GM06990 (cell line): Measurements from ENCODE around the gene NISCH.

ENCODE experiments used
- DNase-seq: peaks from one replicate; pipeline ENCODE4 v3.0.0-alpha.2; 2011; ENCODE audit not compliant: insufficient read length; ENCODE audit errors: extremely low read depth
- H3K27me3 ChIP-seq: replicated peaks from 2 replicates; pipeline ENCODE4 v1.6.0; 2011; ENCODE audit warnings: low read length; ENCODE audit not compliant: control insufficient read depth, insufficient read depth
- H3K36me3 ChIP-seq: 2 replicates; pipeline ENCODE4 v1.5.1; 2011; ENCODE audit warnings: low read length; ENCODE audit not compliant: control insufficient read depth, insufficient read depth
- H3K4me3 ChIP-seq: replicated peaks from 2 replicates; pipeline ENCODE4 v1.5.1; 2011; ENCODE audit warnings: low read depth, mild to moderate bottlenecking, control low read depth, low read length
- CTCF ChIP-seq: IDR thresholded peaks from 2 replicates; pipeline ENCODE4 v1.5.1; 2011; ENCODE audit warnings: low read length, control low read depth, mild to moderate bottlenecking, inconsistent platforms; ENCODE audit not compliant: insufficient read depth, poor library complexity, severe bottlenecking

The NISCH gene

GRCh38 chr3:52433328-52433995, 21.9 kb upstream of the NISCH start:
- TF ChIP-seq CTCF, result no peak

GRCh38 chr3:52433996-52434479, 21.4 kb upstream of the NISCH start:
- TF ChIP-seq CTCF, result no peak
- Histone ChIP-seq H3K4me3 (no peak overlapping the region), H3K27me3 (no peaks in the 10 kb centered on the region; the same call in 1 of the 2 replicates), H3K36me3 (no peaks in the 10 kb centered on the region)
- DNase-seq, result no peak

More at GRCh38 chr3:52433328-52433995, 21.9 kb upstream of the NISCH start:
- no peak for DNase-seq
- Histone ChIP-seq H3K27me3 (no peaks in the 10 kb centered on the region; the same call in 1 of the 2 replicates), H3K36me3 (no peaks in the 10 kb centered on the region), H3K4me3 (no peak overlapping the region)

- Histone ChIP-seq H3K4me3 (no peak overlapping the region), H3K27me3 (no peaks in the 10 kb centered on the region; the same call in 1 of the 2 replicates), H3K36me3 (no peaks in the 10 kb centered on the region)
- DNase-seq, result no peak
- TF ChIP-seq CTCF, result no peak
These were observed 20.8 kb upstream of the NISCH start for GRCh38 chr3:52434491-52435115.

GRCh38 chr3:52435246-52436101, 19.9 kb upstream of the NISCH start:
- no peak for DNase-seq
- Histone ChIP-seq H3K36me3 (no peaks in the 10 kb centered on the region), H3K27me3 (no peaks in the 10 kb centered on the region; the same call in 1 of the 2 replicates), H3K4me3 (no peak overlapping the region)
- no peak for TF ChIP-seq CTCF

- no peak for TF ChIP-seq CTCF
- no peaks in the 10 kb centered on the region for H3K36me3 ChIP-seq
- H3K4me3 ChIP-seq, result no peak overlapping the region
- no peaks in the 10 kb centered on the region for H3K27me3 ChIP-seq
- DNase-seq, result no peak
These were observed 18.8 kb upstream of the NISCH start for GRCh38 chr3:52436500-52437149.
